ENCODE measurements around the gene ERVMER34-1. TPM values are rescaled to one million over a fixed set of nuclear protein-coding genes. Genes with fewer than 3 reads are reported as not detected.

The ERVMER34-1 gene
- total RNA-seq, 1 donor from 2014 or later: 3.2 TPM

GRCh38 chr4:52788806-52789205, 37.6 kb upstream of the ERVMER34-1 start:
- no peaks in the 10 kb centered on the region for H3K27me3 Mint-ChIP-seq
- H3K4me1 Mint-ChIP-seq (ENCODE audit: low read depth): no peaks in the 10 kb centered on the region
- TF ChIP-seq CTCF (IDR thresholded peaks at IDR 0.05; ENCODE audit: unreplicated experiment): no peak
- H3K4me3 Mint-ChIP-seq (ENCODE audit: low read depth): no peak overlapping the region
- no peak for DNase-seq (ENCODE audit: low spot score, unreplicated experiment)
- no peak overlapping the region for H3K27ac Mint-ChIP-seq
- no peaks in the 10 kb centered on the region for H3K36me3 Mint-ChIP-seq (ENCODE audit: insufficient read depth)
- H3K9me3 Mint-ChIP-seq (ENCODE audit: low read depth): no peaks in the 10 kb centered on the region

- DNase-seq (ENCODE audit: low spot score, unreplicated experiment): no peak
- no peaks in the 10 kb centered on the region for H3K27me3 Mint-ChIP-seq
- H3K27ac Mint-ChIP-seq: no peak overlapping the region
- H3K9me3 Mint-ChIP-seq (ENCODE audit: low read depth): no peaks in the 10 kb centered on the region
- no peak for TF ChIP-seq CTCF (IDR thresholded peaks at IDR 0.05; ENCODE audit: unreplicated experiment)
- H3K4me3 Mint-ChIP-seq (ENCODE audit: low read depth): no peak overlapping the region
- H3K4me1 Mint-ChIP-seq (ENCODE audit: low read depth): no peaks in the 10 kb centered on the region
- H3K36me3 Mint-ChIP-seq (ENCODE audit: insufficient read depth): no peaks in the 10 kb centered on the region
Measured at GRCh38 chr4:52783069-52783468, 31.8 kb upstream of the ERVMER34-1 start.

- Mint-ChIP-seq H3K4me3 (ENCODE audit: low read depth) (no peak overlapping the region), H3K27me3 (no peaks in the 10 kb centered on the region), H3K27ac (no peak overlapping the region), H3K36me3 (ENCODE audit: insufficient read depth) (no peaks in the 10 kb centered on the region), H3K9me3 (ENCODE audit: low read depth) (no peaks in the 10 kb centered on the region), H3K4me1 (ENCODE audit: low read depth) (no peaks in the 10 kb centered on the region)
- no peak for TF ChIP-seq CTCF (IDR thresholded peaks at IDR 0.05; ENCODE audit: unreplicated experiment)
- DNase-seq (ENCODE audit: low spot score, unreplicated experiment): no peak
Measured at GRCh38 chr4:52780617-52781354, 29.6 kb upstream of the ERVMER34-1 start.

- no peak overlapping the region for H3K27ac Mint-ChIP-seq
- H3K9me3 Mint-ChIP-seq (ENCODE audit: low read depth): no peaks in the 10 kb centered on the region
- TF ChIP-seq CTCF (IDR thresholded peaks at IDR 0.05; ENCODE audit: unreplicated experiment): no peak
- H3K4me1 Mint-ChIP-seq (ENCODE audit: low read depth): no peaks in the 10 kb centered on the region
- H3K27me3 Mint-ChIP-seq: no peaks in the 10 kb centered on the region
- H3K36me3 Mint-ChIP-seq (ENCODE audit: insufficient read depth): no peaks in the 10 kb centered on the region
- DNase-seq (ENCODE audit: low spot score, unreplicated experiment): no peak
- no peak overlapping the region for H3K4me3 Mint-ChIP-seq (ENCODE audit: low read depth)
Measured at GRCh38 chr4:52780206-52780605, 29.0 kb upstream of the ERVMER34-1 start.

GRCh38 chr4:52760256-52760655, 9.0 kb upstream of the ERVMER34-1 start:
- no peak overlapping the region for H3K4me3 Mint-ChIP-seq (ENCODE audit: low read depth)
- peaks cover 3% of the 10 kb centered on the region for H3K27me3 Mint-ChIP-seq
- no peaks in the 10 kb centered on the region for H3K9me3 Mint-ChIP-seq (ENCODE audit: low read depth)
- TF ChIP-seq CTCF (IDR thresholded peaks at IDR 0.05; ENCODE audit: unreplicated experiment): no peak
- no peak for DNase-seq (ENCODE audit: low spot score, unreplicated experiment)
- no peaks in the 10 kb centered on the region for H3K4me1 Mint-ChIP-seq (ENCODE audit: low read depth)
- no peak overlapping the region for H3K27ac Mint-ChIP-seq
- H3K36me3 Mint-ChIP-seq (ENCODE audit: insufficient read depth): no peaks in the 10 kb centered on the region

All from progenitor cell of endocrine pancreas (in vitro differentiated cells).